GM12878 (cell line): ENCODE results near the gene MSH5. TPM values are rescaled to one million over a fixed set of nuclear protein-coding genes. Genes with fewer than 3 reads are reported as not detected.

Experiments
- ASH2L ChIP-seq: fragments of 300-600, 200-600 bp; sonication (generic); IDR thresholded peaks from 2 replicates; pipeline ENCODE4 v1.6.1; 2017; ENCODE audit warnings: low read depth, mild to moderate bottlenecking, borderline replicate concordance
- FOXM1 ChIP-seq: IDR thresholded peaks from 2 replicates; pipeline ENCODE4 v1.6.1; 2012; ENCODE audit warnings: low read depth, mild to moderate bottlenecking, inconsistent platforms, low read length, moderate library complexity
- HDAC6 ChIP-seq: fragments of 200-600 bp; sonication (generic); IDR thresholded peaks from one replicate; pipeline ENCODE4 v1.8.0; 2017; ENCODE audit warnings: antibody characterized with exemption; ENCODE audit not compliant: unreplicated experiment
- IRF5 ChIP-seq: fragments of 450-650 bp; IDR thresholded peaks from 2 replicates; pipeline ENCODE4 v1.6.1; 2017; ENCODE audit warnings: borderline replicate concordance
- JUND ChIP-seq: IDR thresholded peaks from 2 replicates; pipeline ENCODE4 v1.6.1; 2012; ENCODE audit warnings: low read depth, mild to moderate bottlenecking, low read length, improper control_type of control experiment, moderate library complexity
- MTA2 ChIP-seq: fragments of 450-650 bp; IDR thresholded peaks from 2 replicates; pipeline ENCODE4 v1.6.1; 2016; ENCODE audit warnings: low read depth, mild to moderate bottlenecking, moderate library complexity
- NKRF ChIP-seq: fragments of 450-650 bp; conservative IDR thresholded peaks from 2 replicates; pipeline ENCODE4 v1.6.1; 2017; ENCODE audit warnings: mild to moderate bottlenecking, moderate library complexity
- PAX5 ChIP-seq: IDR thresholded peaks from 2 replicates; pipeline ENCODE4 v1.6.1; 2011; ENCODE audit warnings: low read depth, low read length, borderline replicate concordance
- POLR2AphosphoS5 ChIP-seq: IDR thresholded peaks from 2 replicates; pipeline ENCODE4 v1.6.1; 2011; ENCODE audit warnings: mild to moderate bottlenecking, low read length, inconsistent platforms
- RAD21 ChIP-seq: IDR thresholded peaks from 2 replicates; pipeline ENCODE4 v1.6.1; 2011; ENCODE audit warnings: mild to moderate bottlenecking, low read depth, low read length, moderate library complexity; ENCODE audit not compliant: insufficient read depth
- SIN3A ChIP-seq: IDR thresholded peaks from 2 replicates; pipeline ENCODE4 v1.6.1; 2012; ENCODE audit warnings: low read depth, low read length, improper control_type of control experiment
- SKIL ChIP-seq: fragments of 450-650 bp; IDR thresholded peaks from 2 replicates; pipeline ENCODE4 v1.6.1; 2017; ENCODE audit warnings: mild to moderate bottlenecking, low read depth, inconsistent platforms; ENCODE audit not compliant: poor library complexity, severe bottlenecking
- SUPT20H ChIP-seq: IDR thresholded peaks from 2 replicates; pipeline ENCODE4 v1.6.1; 2011; ENCODE audit warnings: low read depth, mild to moderate bottlenecking, low read length, moderate library complexity, borderline replicate concordance; ENCODE audit not compliant: control insufficient read depth
- ZBTB4 ChIP-seq: fragments of 450-650 bp; formaldehyde crosslinking; IDR thresholded peaks from 2 replicates; pipeline ENCODE4 v1.4.0; 2022; ENCODE audit warnings: mild to moderate bottlenecking, moderate library complexity
- ZBTB40 ChIP-seq: fragments of 450-650 bp; IDR thresholded peaks from 2 replicates; pipeline ENCODE4 v1.6.1; 2016; ENCODE audit warnings: mild to moderate bottlenecking, moderate library complexity, borderline replicate concordance
- ZNF217 ChIP-seq: fragments of 450-650 bp; IDR thresholded peaks from 2 replicates; pipeline ENCODE4 v1.6.1; 2017; ENCODE audit warnings: antibody characterized with exemption, mild to moderate bottlenecking
- polyA plus RNA-seq, 11 experiments: library from polyadenylated mRNA; depleted of rRNA in 4 of 11; unstranded in 6 of 11; stranded (reverse) in 5 of 11; fragments of >200 nt; fragmentation: Nextera tagmentation in 4 of 11; fragmentation: Illumina TruSeq in 1 of 11; extraction: Ambion mirVana in 4 of 11; extraction: Trizol in 1 of 11; gene quantifications; 1 replicate in 1 of 11; 2 replicates in 10 of 11; pipeline versions ENCODE4 v1.2.1 to v1.2.3, GENCODE V29; 2011 to 2016; ENCODE audit warnings: inconsistent platforms in 2 of 11, missing spikeins in 2 of 11, low read depth in 1 of 11
- total RNA-seq, 4 experiments: library from RNA; depleted of rRNA in 3 of 4; stranded (reverse); fragments of >200 nt in 3 of 4; fragmentation: Illumina TruSeq in 1 of 4; extraction: Trizol in 1 of 4; gene quantifications; 2 replicates each; pipeline versions ENCODE4 v1.2.1 to v1.2.3, GENCODE V29; 2013 to 2021

The MSH5 gene
- total and polyA plus RNA-seq, 10 of the 15 experiments (the other 5 are each of a cell fraction or from before 2014, with no cell fraction given): 9.1 to 52.7 (median 30.0) TPM

GRCh38 chr6:31795616-31796298 lies 56.0 kb downstream of the MSH5 start, which contains the start of gene VARS1 (continued):
- TF ChIP-seq ZBTB40: no peak
- no peak for TF ChIP-seq POLR2AphosphoS5
- TF ChIP-seq PAX5: no peak
- no peak for TF ChIP-seq FOXM1
- TF ChIP-seq RAD21: peak; percentile 53
- peak; percentile 99 for TF ChIP-seq NKRF
- no peak for TF ChIP-seq ASH2L
- peak; percentile 60 for TF ChIP-seq HDAC6
- no peak for TF ChIP-seq ZBTB4
- TF ChIP-seq IRF5: peak; percentile 36; the same call in 1 of the 2 replicates
- peak; percentile 85 for TF ChIP-seq SIN3A
- TF ChIP-seq SUPT20H: no peak
- no peak for TF ChIP-seq JUND
- TF ChIP-seq MTA2: no peak
- peak; percentile 61 for TF ChIP-seq SKIL
- TF ChIP-seq ZNF217: peak; percentile 84
